H9 (cell line): ENCODE data around the gene JMJD7. TPM values are rescaled to one million over a fixed set of nuclear protein-coding genes. Genes with fewer than 3 reads are reported as not detected.

Experiments
- DNase-seq: peaks from one replicate; pipeline ENCODE4 v3.0.0-alpha.2; 2017
- H2AFZ ChIP-seq: one replicate; pipeline ENCODE4 v1.6.1; 2013; ENCODE audit warnings: mild to moderate bottlenecking, low read length, control low read depth, moderate library complexity
- H2AK5ac ChIP-seq: 2 replicates; pipeline ENCODE4 v1.6.1; 2013; ENCODE audit warnings: low read length, control low read depth, mixed read lengths; ENCODE audit not compliant: insufficient read length
- H2BK120ac ChIP-seq: one replicate; pipeline ENCODE4 v1.6.1; 2013; ENCODE audit warnings: low read depth, mild to moderate bottlenecking, low read length, control low read depth, inconsistent platforms; ENCODE audit not compliant: poor library complexity, severe bottlenecking
- H2BK12ac ChIP-seq: 2 replicates; pipeline ENCODE4 v1.6.1; 2013; ENCODE audit warnings: low read length, control low read depth, mixed read lengths, low read depth; ENCODE audit not compliant: insufficient read length
- H2BK15ac ChIP-seq: 2 replicates; pipeline ENCODE4 v1.6.1; 2013; ENCODE audit warnings: low read depth, low read length, control low read depth
- H2BK20ac ChIP-seq: one replicate; pipeline ENCODE4 v1.6.1; 2013; ENCODE audit warnings: low read depth, mild to moderate bottlenecking, low read length, control low read depth, inconsistent platforms; ENCODE audit not compliant: poor library complexity, severe bottlenecking
- H2BK5ac ChIP-seq: 2 replicates; pipeline ENCODE4 v1.6.1; 2013; ENCODE audit warnings: low read length, control low read depth, mixed read lengths; ENCODE audit not compliant: insufficient read length
- H3K14ac ChIP-seq: 2 replicates; pipeline ENCODE4 v1.6.1; 2013; ENCODE audit warnings: low read length, control low read depth; ENCODE audit not compliant: insufficient read depth
- H3K18ac ChIP-seq: 2 replicates; pipeline ENCODE4 v1.6.1; 2013; ENCODE audit warnings: low read depth, mild to moderate bottlenecking, mixed read lengths, low read length, control low read depth; ENCODE audit not compliant: insufficient read length
- H3K23ac ChIP-seq: 2 replicates; pipeline ENCODE4 v1.6.1; 2013; ENCODE audit warnings: low read length, control low read depth, mixed read lengths, low read depth; ENCODE audit not compliant: insufficient read length
- H3K23me2 ChIP-seq: 2 replicates; pipeline ENCODE4 v1.6.1; 2013; ENCODE audit warnings: low read depth, mild to moderate bottlenecking, mixed read lengths, low read length, control low read depth; ENCODE audit not compliant: insufficient read length, poor library complexity, severe bottlenecking
- H3K27ac ChIP-seq: 2 replicates; pipeline ENCODE4 v1.5.1; 2013; ENCODE audit warnings: low read length, control low read depth, mixed read lengths, low read depth; ENCODE audit not compliant: insufficient read length
- H3K27me3 ChIP-seq: 2 replicates; pipeline ENCODE4 v1.6.1; 2013; ENCODE audit warnings: low read length, control low read depth, inconsistent platforms; ENCODE audit not compliant: insufficient read depth
- H3K4ac ChIP-seq: 2 replicates; pipeline ENCODE4 v1.6.1; 2013; ENCODE audit warnings: low read depth, mild to moderate bottlenecking, control low read depth, inconsistent platforms, low read length, moderate library complexity
- H3K4me1 ChIP-seq: 2 replicates; pipeline ENCODE4 v1.6.1; 2013; ENCODE audit warnings: low read length, control low read depth, inconsistent platforms; ENCODE audit not compliant: insufficient read depth
- H3K4me2 ChIP-seq: 2 replicates; pipeline ENCODE4 v1.6.1; 2013; ENCODE audit warnings: low read length, control low read depth, mixed read lengths; ENCODE audit not compliant: insufficient read length, insufficient read depth
- H3K56ac ChIP-seq: 2 replicates; pipeline ENCODE4 v1.6.1; 2013; ENCODE audit warnings: low read depth, mild to moderate bottlenecking, mixed read lengths, low read length, control low read depth; ENCODE audit not compliant: insufficient read length
- H3K79me1 ChIP-seq: 2 replicates; pipeline ENCODE4 v1.6.1; 2013; ENCODE audit warnings: low read depth, mild to moderate bottlenecking, moderate library complexity, low read length, control low read depth, inconsistent platforms; ENCODE audit not compliant: insufficient read depth, poor library complexity, severe bottlenecking
- H3K79me2 ChIP-seq: 2 replicates; pipeline ENCODE4 v1.6.1; 2013; ENCODE audit warnings: low read length, control low read depth, inconsistent platforms; ENCODE audit not compliant: insufficient read depth
- H3K9ac ChIP-seq: 2 replicates; pipeline ENCODE4 v1.6.1; 2013; ENCODE audit warnings: low read length, control low read depth, mixed read lengths; ENCODE audit not compliant: insufficient read length; ENCODE audit errors: extremely low read depth
- H3K9me3 ChIP-seq: one replicate; pipeline ENCODE4 v1.6.1; 2013; ENCODE audit warnings: low read depth, low read length, inconsistent platforms; ENCODE audit not compliant: control insufficient read depth
- H3T11ph ChIP-seq: one replicate; pipeline ENCODE4 v1.6.1; 2013; ENCODE audit warnings: mild to moderate bottlenecking, low read length, control low read depth, inconsistent platforms
- H4K20me1 ChIP-seq: one replicate; pipeline ENCODE4 v1.6.1; 2013; ENCODE audit not compliant: control insufficient read depth, insufficient read length, insufficient read depth
- H4K5ac ChIP-seq: 2 replicates; pipeline ENCODE4 v1.6.1; 2013; ENCODE audit warnings: low read depth, mild to moderate bottlenecking, mixed read lengths, low read length, control low read depth; ENCODE audit not compliant: insufficient read length
- H4K8ac ChIP-seq: replicated peaks from 2 replicates; pipeline ENCODE4 v1.6.1; 2013; ENCODE audit warnings: low read length, control low read depth, mixed read lengths, low read depth; ENCODE audit not compliant: insufficient read length
- H4K91ac ChIP-seq: 2 replicates; pipeline ENCODE4 v1.6.1; 2013; ENCODE audit warnings: low read depth, mild to moderate bottlenecking, moderate library complexity, mixed read lengths, low read length, control low read depth; ENCODE audit not compliant: insufficient read length
- H3K27ac Mint-ChIP-seq, 3 experiments: 2 replicates in 2 of 3; 3 replicates in 1 of 3; pipeline ENCODE4 v1.8.0; 2020 to 2021; ENCODE audit warnings: mixed read lengths in 3 of 3, mild to moderate bottlenecking in 1 of 3, moderate library complexity in 1 of 3
- H3K27me3 Mint-ChIP-seq: 2 replicates; pipeline ENCODE4 v1.8.0; 2021; ENCODE audit warnings: low read depth, mild to moderate bottlenecking, moderate library complexity, mixed read lengths
- H3K36me3 Mint-ChIP-seq, 3 experiments: 2 replicates in 2 of 3; 3 replicates in 1 of 3; pipeline ENCODE4 v1.8.0; 2020 to 2021; ENCODE audit warnings: low read depth in 3 of 3, mixed read lengths in 3 of 3; ENCODE audit not compliant: insufficient read depth in 1 of 3
- H3K4me1 Mint-ChIP-seq, 2 experiments: 2 replicates each; pipeline ENCODE4 v1.8.0; 2020; ENCODE audit warnings: mixed read lengths in 2 of 2
- H3K4me3 Mint-ChIP-seq, 2 experiments: 2 replicates in 1 of 2; 3 replicates in 1 of 2; pipeline ENCODE4 v1.8.0; 2020 to 2021; ENCODE audit warnings: mild to moderate bottlenecking in 2 of 2, mixed read lengths in 2 of 2, moderate library complexity in 1 of 2
- H3K9me3 Mint-ChIP-seq, 2 experiments: 2 replicates in 1 of 2; 3 replicates in 1 of 2; pipeline ENCODE4 v1.8.0; 2020; ENCODE audit warnings: mild to moderate bottlenecking in 2 of 2, mixed read lengths in 2 of 2, moderate library complexity in 1 of 2
- CTCF ChIP-seq: fragments of 200-600 bp; sonication (generic); conservative IDR thresholded peaks from 3 replicates; pipeline ENCODE4 v1.8.0; 2021; ENCODE audit warnings: antibody characterized with exemption, mild to moderate bottlenecking
- WGBS: extraction: QIAGEN DNeasy Blood & Tissue Kit; methylation state at CpG from one replicate; pipeline ENCODE4 v1.1.7; 2013; ENCODE audit warnings: missing lambda C conversion rate, low lambda C conversion rate, mixed read lengths; ENCODE audit not compliant: insufficient read length; ENCODE audit errors: extremely low coverage; 5-methylcytosine and 5-hydroxymethylcytosine counted together
- total RNA-seq: library from RNA; stranded (reverse); gene quantifications from 2 replicates; pipeline ENCODE4 v1.2.1, GENCODE V29; 2021

The JMJD7 gene
- total RNA-seq, 1 experiment from 2014 or later = 13.3 TPM

- Histone ChIP-seq H3K56ac (no peak overlapping the region), H3T11ph (no peak overlapping the region), H2AK5ac (no peak overlapping the region), H3K4me2 (no peak overlapping the region), H2AFZ (no peak overlapping the region), H2BK120ac (no peak overlapping the region), H3K79me2 (no peaks in the 10 kb centered on the region), H3K14ac (no peak overlapping the region), H3K23ac (no peak overlapping the region), H3K4me1 (no peaks in the 10 kb centered on the region), H2BK15ac (no peak overlapping the region), H4K8ac (no peak overlapping the region), H2BK12ac (no peak overlapping the region), H3K27me3 (no peaks in the 10 kb centered on the region), H3K27ac (no peak overlapping the region), H4K5ac (no peak overlapping the region), H3K9me3 (no peaks in the 10 kb centered on the region), H2BK5ac (no peak overlapping the region), H3K79me1 (no peaks in the 10 kb centered on the region), H3K18ac (no peak overlapping the region), H4K91ac (no peak overlapping the region), H3K23me2 (peaks cover 3% of the 10 kb centered on the region), H3K4ac (no peak overlapping the region), H4K20me1 (no peaks in the 10 kb centered on the region), H2BK20ac (no peak overlapping the region), H3K9ac (no peak overlapping the region)
- Mint-ChIP-seq H3K27me3 (peaks cover 3% of the 10 kb centered on the region), H3K4me3 (no peak overlapping the region), H3K9me3 (no peaks in the 10 kb centered on the region), H3K27ac (no peak overlapping the region), H3K4me1 (peaks cover 8 to 16% of the 10 kb centered on the region in 2 experiments), H3K36me3 (peaks cover 1 to 17% (median 13%) of the 10 kb centered on the region in 3 experiments; a peak in 6 of 7 replicates)
- no CpG with 5 or more reads among the region's 8 CpGs for WGBS
- no peak for DNase-seq
- TF ChIP-seq CTCF = no peak
Observed at GRCh38 chr15:41851755-41852370, 24.0 kb downstream of the JMJD7 start.
